ENCODE data around the gene SMIM7. TPM values are rescaled to one million over a fixed set of nuclear protein-coding genes. Genes with fewer than 3 reads are reported as not detected.

SMIM7 gene
- 61.8 to 80.6 TPM (median 63.7 TPM) in 5 replicates for total RNA-seq (2022; extraction: Qiagen RNA extraction)

DNA sequence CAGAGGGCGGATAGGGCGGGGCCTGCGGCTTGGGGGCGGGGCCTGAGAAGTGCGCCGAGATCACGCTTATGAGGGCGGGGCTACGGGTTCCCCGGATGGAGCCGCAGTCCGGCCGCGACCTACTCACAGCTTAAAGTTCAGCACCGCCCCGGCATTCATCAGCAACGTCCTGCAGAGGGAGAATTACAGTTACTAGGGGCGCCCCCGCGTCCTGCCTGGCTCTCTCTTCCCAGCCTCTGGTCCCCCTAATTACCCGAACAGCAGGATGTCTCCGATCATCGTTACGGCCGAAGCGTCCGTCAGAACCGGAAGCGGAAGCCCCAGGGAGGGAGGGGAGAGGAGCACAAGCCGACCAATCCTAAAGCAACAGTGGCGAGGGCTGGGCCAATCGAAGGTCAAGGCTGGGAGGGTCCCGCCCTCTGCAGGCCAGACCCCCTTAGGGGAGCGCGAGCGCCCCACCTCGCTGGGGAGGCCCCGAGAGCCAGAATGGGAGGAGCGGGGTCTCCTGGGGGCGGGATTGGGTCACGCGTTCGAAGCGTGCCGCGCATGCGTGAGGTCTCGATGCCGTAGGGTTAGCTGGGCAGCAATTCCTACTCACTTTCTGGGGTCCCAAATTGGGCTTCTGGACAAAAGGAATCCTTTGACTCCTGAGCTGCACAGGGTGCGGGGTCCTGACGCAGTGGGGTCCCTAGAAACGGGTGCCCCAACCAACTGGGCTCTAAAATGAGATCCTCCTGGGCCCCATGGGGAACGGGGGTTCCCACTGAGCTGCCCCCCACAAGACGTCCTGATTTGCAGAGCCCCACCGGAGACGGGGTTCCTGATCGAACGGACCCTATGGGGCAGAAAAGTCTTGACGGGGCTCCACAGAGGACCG, at the start of gene SMIM7:
TSS of gene SMIM7 (minus strand) at position 313 of the 877 bp plus-strand sequence. CDS start at position 279, 34 bp downstream.

DNA sequence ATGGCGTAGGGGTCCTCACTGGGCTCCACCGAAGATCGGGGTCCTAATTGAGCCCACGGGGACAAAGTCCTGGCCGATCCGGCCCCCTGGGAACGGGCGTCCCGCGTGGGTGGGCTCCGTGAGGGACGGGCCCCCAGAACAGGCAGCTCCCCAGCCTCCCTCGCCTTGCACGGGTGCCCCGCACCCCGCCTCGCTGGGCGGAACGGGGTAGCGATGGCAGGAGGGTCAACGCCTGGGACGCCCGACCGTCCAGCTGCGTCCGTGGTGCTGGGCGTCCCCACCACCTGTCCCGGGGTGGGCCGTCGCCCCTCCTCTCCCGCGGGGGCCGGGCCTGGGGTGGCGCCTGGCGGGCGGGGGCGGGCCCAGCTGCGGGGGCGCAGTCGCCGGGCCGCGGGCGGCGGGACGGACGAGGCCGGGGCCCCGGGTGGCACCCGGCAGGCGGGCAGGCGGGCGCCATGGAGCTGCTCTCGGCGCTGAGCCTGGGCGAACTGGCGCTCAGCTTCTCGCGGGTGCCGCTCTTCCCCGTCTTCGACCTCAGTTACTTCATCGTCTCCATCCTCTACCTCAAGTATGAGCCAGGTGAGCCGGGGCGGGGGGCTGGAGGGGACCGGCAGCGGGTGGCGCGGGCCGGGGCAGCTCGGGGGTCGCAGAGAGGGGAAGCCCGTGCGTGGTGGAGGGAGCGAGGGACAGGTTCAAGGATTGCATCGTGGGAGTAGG, 977 bp upstream of the SMIM7 start, which contains the start of gene TMEM38A:
TSS of gene TMEM38A (plus strand) at position 377 of the 717 bp plus-strand sequence. CDS start at position 456, 79 bp downstream.

DNA sequence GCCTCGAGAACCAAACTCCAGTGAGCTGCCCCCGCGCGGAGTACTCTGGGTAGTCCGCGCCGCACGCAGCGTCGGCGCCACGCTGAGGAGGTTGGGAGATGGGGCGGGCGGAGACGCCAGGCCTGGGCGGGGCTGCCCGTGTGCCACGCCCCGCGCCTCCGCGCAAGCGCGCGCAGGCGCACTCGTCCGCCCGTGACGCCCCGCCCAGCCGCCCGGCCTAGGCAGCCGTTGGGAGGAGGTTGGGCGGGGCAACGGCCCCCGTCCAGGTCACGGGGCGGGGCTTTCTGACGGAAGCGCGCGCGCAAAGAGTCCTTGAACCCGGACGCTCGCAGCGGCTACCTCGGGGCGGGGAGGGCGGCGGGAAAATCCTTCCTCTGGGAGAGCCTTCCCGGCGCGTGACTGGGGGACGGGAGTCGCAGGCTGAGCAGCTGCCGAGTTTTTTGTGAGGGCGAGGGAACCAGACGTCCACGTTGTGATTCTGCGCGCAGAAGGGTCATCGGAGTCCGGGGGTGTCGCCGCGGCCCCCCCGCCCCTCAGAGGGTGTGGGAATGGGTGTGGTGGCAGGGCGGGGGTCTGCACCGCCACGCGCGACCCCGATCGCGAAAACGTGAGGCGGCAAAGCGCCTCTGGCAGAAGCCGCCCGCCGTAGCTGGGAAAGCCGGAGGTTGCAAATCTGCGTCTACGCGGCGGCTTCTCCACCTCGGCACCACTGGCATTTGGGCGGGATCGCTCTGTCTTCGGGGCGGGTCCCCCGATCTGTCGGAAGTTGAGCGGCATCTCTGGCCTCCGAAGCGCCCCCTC, 31.6 kb downstream of the SMIM7 start, which contains the start of gene MED26:
TSS of gene MED26 (minus strand) at position 22 of the 801 bp plus-strand sequence. CDS start 261 bp downstream, outside the sequence.

Other genes starting within 250 kb of the SMIM7 start
- gene EPS15L1, start 188.2 kb downstream of the SMIM7 start, total RNA-seq (2022; extraction: Qiagen RNA extraction) = 14.2 to 19.0 TPM (median 17.8 TPM) in 5 replicates
- 0.12 TPM in 1 of 5 replicates, not detected in the others for gene CALR3, start 164.0 kb downstream of the SMIM7 start, total RNA-seq (2022; extraction: Qiagen RNA extraction)
- gene C19orf44, start 163.8 kb downstream of the SMIM7 start, total RNA-seq (2022; extraction: Qiagen RNA extraction) = 1.7 to 3.1 TPM (median 2.5 TPM) in 5 replicates
- 25.0 to 35.2 TPM (median 33.1 TPM) in 5 replicates for gene CHERP, start 117.7 kb downstream of the SMIM7 start, total RNA-seq (2022; extraction: Qiagen RNA extraction)
- 14.6 to 23.8 TPM (median 21.9 TPM) in 5 replicates for gene SLC35E1, start 87.7 kb downstream of the SMIM7 start, total RNA-seq (2022; extraction: Qiagen RNA extraction)
- 3.9 to 6.3 TPM (median 5.9 TPM) in 5 replicates for gene MED26, start 31.9 kb downstream of the SMIM7 start, total RNA-seq (2022; extraction: Qiagen RNA extraction)
- gene TMEM38A, start 995 bp upstream of the SMIM7 start, total RNA-seq (2022; extraction: Qiagen RNA extraction) = 0.87 to 1.4 TPM (median 1.0 TPM) in 5 replicates
- gene NWD1, start 59.7 kb upstream of the SMIM7 start, total RNA-seq (2022; extraction: Qiagen RNA extraction) = 0.01 TPM in 1 of 5 replicates, not detected in the others
- gene SIN3B, start 169.3 kb upstream of the SMIM7 start, total RNA-seq (2022; extraction: Qiagen RNA extraction) = 13.5 to 22.5 TPM (median 19.8 TPM) in 5 replicates
- gene F2RL3, start 228.9 kb upstream of the SMIM7 start, total RNA-seq (2022; extraction: Qiagen RNA extraction) = not detected in 5 replicates

Data from A549 treated with dexamethasone at 1 μM for 4 hours (cell line).